ENCODE results near the gene ZNF79.

- TF ChIP-seq CTCF (IDR thresholded peaks at IDR 0.05; ENCODE audit: insufficient read depth, low read length, poor library complexity, severe bottlenecking) = no peak
- no peak for TF ChIP-seq EZH2phosphoT487 (conservative IDR thresholded peaks at IDR 0.05; ENCODE audit: low read length)
These were observed 28.5 kb downstream of the ZNF79 start for GRCh38 chr9:127452691-127453090.
